ENCODE data around the gene SEMA6A. TPM values are rescaled to one million over a fixed set of nuclear protein-coding genes. Genes with fewer than 3 reads are reported as not detected.

SEMA6A gene
- total RNA-seq, 1 experiment from 2014 or later, result not detected

GRCh38 chr5:116559239-116559638 lies 15.4 kb downstream of the SEMA6A start:
- intact Hi-C loops (cut with micrococcal nuclease), result loop anchor here (5.0 kb wide), 1 partner anchor 422 kb away; no protein-coding TSS in a partner anchor
- H2AFZ ChIP-seq (ENCODE audit: low read length), result no peak overlapping the region
- H3K9ac ChIP-seq (ENCODE audit: low read length), result no peak overlapping the region
- H3K9me3 ChIP-seq (ENCODE audit: low read length), result no peaks in the 10 kb centered on the region
- no peak overlapping the region for H3K4me2 ChIP-seq (ENCODE audit: low read length)
- no peaks in the 10 kb centered on the region for H3K36me3 ChIP-seq (ENCODE audit: low read depth, low read length)
- DNase-seq (no peak), ATAC-seq (no peak)
- no peak for TF ChIP-seq EZH2phosphoT487 (IDR thresholded peaks at IDR 0.05; ENCODE audit: borderline replicate concordance, low read length)
- no peak for TF ChIP-seq EZH2 (IDR thresholded peaks at IDR 0.05; ENCODE audit: low read length, unreplicated experiment)
- TF ChIP-seq CTCF (conservative IDR thresholded peaks at IDR 0.05; ENCODE audit: low read depth, low read length), result no peak
- ChIA-PET POLR2A (ENCODE audit: unreplicated experiment) (no interaction called here), CTCF (no interaction called here)
- no peak overlapping the region for H3K4me3 ChIP-seq (ENCODE audit: low read length)
- H4K20me1 ChIP-seq (ENCODE audit: low read length), result no peaks in the 10 kb centered on the region
- H3K79me2 ChIP-seq (ENCODE audit: low read length), result no peaks in the 10 kb centered on the region
- 0 out of 2 replicates have a peak, but pooled peaks cover under 1% of the 10 kb centered on the region for H3K27me3 ChIP-seq (ENCODE audit: low read length)
- no TSS peak for BruUV-seq (replicated peaks)
- H3K4me1 ChIP-seq (ENCODE audit: insufficient read depth, low read length), result no peaks in the 10 kb centered on the region
- no peak overlapping the region for H3K27ac ChIP-seq (ENCODE audit: low read length)
- no peaks in the 10 kb centered on the region for H3K9me2 ChIP-seq (replicated peaks; ENCODE audit: low read length)
- H3F3A ChIP-seq (ENCODE audit: low read length, unreplicated experiment), result no peaks in the 10 kb centered on the region

- Histone ChIP-seq H3K4me1 (ENCODE audit: insufficient read depth, low read length) (no peaks in the 10 kb centered on the region), H3K4me3 (ENCODE audit: low read length) (no peak overlapping the region), H3K4me2 (ENCODE audit: low read length) (no peak overlapping the region), H4K20me1 (ENCODE audit: low read length) (no peaks in the 10 kb centered on the region), H3K9ac (ENCODE audit: low read length) (no peak overlapping the region), H2AFZ (ENCODE audit: low read length) (no peak overlapping the region), H3K79me2 (ENCODE audit: low read length) (no peaks in the 10 kb centered on the region), H3K9me2 (replicated peaks; ENCODE audit: low read length) (no peaks in the 10 kb centered on the region), H3K27me3 (ENCODE audit: low read length) (no peaks in the 10 kb centered on the region), H3K36me3 (ENCODE audit: low read depth, low read length) (no peaks in the 10 kb centered on the region), H3F3A (ENCODE audit: low read length, unreplicated experiment) (no peaks in the 10 kb centered on the region), H3K9me3 (ENCODE audit: low read length) (no peaks in the 10 kb centered on the region), H3K27ac (ENCODE audit: low read length) (no peak overlapping the region)
- DNase-seq (peak; percentile 38), ATAC-seq (peak; percentile 46; the same call in 1 of the 2 replicates)
- intact Hi-C loops (cut with micrococcal nuclease), result loop anchor here (5.0 kb wide), 1 partner anchor 420 kb away; no protein-coding TSS in a partner anchor
- CTCF ChIA-PET, result no interaction called here
- TF ChIP-seq CTCF (conservative IDR thresholded peaks at IDR 0.05; ENCODE audit: low read depth, low read length) (peak; percentile 72), EZH2phosphoT487 (IDR thresholded peaks at IDR 0.05; ENCODE audit: borderline replicate concordance, low read length) (no peak), EZH2 (IDR thresholded peaks at IDR 0.05; ENCODE audit: low read length, unreplicated experiment) (no peak)
- no TSS peak for BruUV-seq (replicated peaks)
- POLR2A ChIA-PET (ENCODE audit: unreplicated experiment), result no interaction called here
Observed at GRCh38 chr5:116557669-116558271, 16.9 kb downstream of the SEMA6A start.

DNA sequence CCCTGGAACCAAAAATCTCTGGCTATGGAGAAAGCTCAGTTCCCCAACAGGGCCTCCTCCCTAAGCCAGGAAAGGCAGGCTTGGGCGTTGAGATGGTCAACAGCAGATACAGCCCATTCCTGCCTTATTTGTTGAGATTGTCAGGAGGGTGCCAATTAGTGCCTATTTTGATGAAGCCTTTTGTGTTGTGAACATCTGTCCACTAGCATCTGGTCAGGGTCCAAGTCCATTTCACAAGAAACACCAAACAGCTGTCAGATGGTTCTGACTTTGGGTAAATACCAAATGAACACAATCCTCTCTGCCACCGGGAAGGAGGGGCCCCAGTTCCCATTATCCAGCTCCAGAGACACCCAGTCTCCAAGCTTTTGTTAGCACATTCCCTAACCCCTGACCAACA lies 19.9 kb downstream of the SEMA6A start:
- no peak overlapping the region for H3K27ac ChIP-seq (ENCODE audit: low read length)
- no peaks in the 10 kb centered on the region for H3K9me2 ChIP-seq (replicated peaks; ENCODE audit: low read length)
- intact Hi-C loops (cut with micrococcal nuclease), result loop anchor here (5.0 kb wide), 1 partner anchor 417 kb away; no protein-coding TSS in a partner anchor
- H3K4me3 ChIP-seq (ENCODE audit: low read length), result no peak overlapping the region
- H3K79me2 ChIP-seq (ENCODE audit: low read length), result no peaks in the 10 kb centered on the region
- no peaks in the 10 kb centered on the region for H3K4me1 ChIP-seq (ENCODE audit: insufficient read depth, low read length)
- CTCF ChIA-PET, result no interaction called here
- H3K27me3 ChIP-seq (ENCODE audit: low read length), result no peaks in the 10 kb centered on the region
- no TSS peak for BruUV-seq (replicated peaks)
- no peak overlapping the region for H2AFZ ChIP-seq (ENCODE audit: low read length)
- no peak for DNase-seq
- H4K20me1 ChIP-seq (ENCODE audit: low read length), result no peaks in the 10 kb centered on the region
- POLR2A ChIA-PET (ENCODE audit: unreplicated experiment), result no interaction called here
- no peak overlapping the region for H3K9ac ChIP-seq (ENCODE audit: low read length)
- no peak overlapping the region for H3K4me2 ChIP-seq (ENCODE audit: low read length)
- ATAC-seq, result no peak
- TF ChIP-seq EZH2phosphoT487 (IDR thresholded peaks at IDR 0.05; ENCODE audit: borderline replicate concordance, low read length), result no peak
- H3K9me3 ChIP-seq (ENCODE audit: low read length), result no peaks in the 10 kb centered on the region
- no peaks in the 10 kb centered on the region for H3K36me3 ChIP-seq (ENCODE audit: low read depth, low read length)
- no peaks in the 10 kb centered on the region for H3F3A ChIP-seq (ENCODE audit: low read length, unreplicated experiment)

Data from PC-3 (cell line).